GM21447 (cell line): ENCODE results near the gene SRP14.
"Not testable (repeated sequence)": the region's sequence is repeated elsewhere in the genome, so short reads cannot be mapped to it uniquely, and the experiment has no call there.

Experiments
- ATAC-seq: cut with Tn5 transposase; IDR thresholded peaks from one replicate; pipeline ENCODE4 v1.9.1; 2021; ENCODE audit not compliant: unreplicated experiment

Gene SRP14

GRCh38 chr15:40051616-40052415 lies 12.8 kb upstream of the SRP14 start:
- no peak for ATAC-seq

GRCh38 chr15:40050788-40051470 lies 11.9 kb upstream of the SRP14 start:
- no peak for ATAC-seq

GRCh38 chr15:40048926-40049475 lies 10.0 kb upstream of the SRP14 start:
- no peak for ATAC-seq

- no peak for ATAC-seq
Observed at GRCh38 chr15:40048211-40048792, 9.3 kb upstream of the SRP14 start.

- ATAC-seq = peak; percentile 51
Observed at GRCh38 chr15:40047415-40048210, 8.6 kb upstream of the SRP14 start.

- ATAC-seq = peak; percentile 3
Observed at GRCh38 chr15:40046721-40047414, 7.9 kb upstream of the SRP14 start.

GRCh38 chr15:40045572-40046217 lies 6.7 kb upstream of the SRP14 start:
- no peak for ATAC-seq

GRCh38 chr15:40044717-40045571 lies 6.0 kb upstream of the SRP14 start:
- peak; percentile 61 for ATAC-seq

GRCh38 chr15:40043927-40044716 lies 5.1 kb upstream of the SRP14 start:
- no peak for ATAC-seq

GRCh38 chr15:40042791-40043320 lies 3.9 kb upstream of the SRP14 start:
- no peak for ATAC-seq

GRCh38 chr15:40040770-40041169 lies 1.8 kb upstream of the SRP14 start:
- ATAC-seq = no peak

GRCh38 chr15:40040293-40040635 lies 1.3 kb upstream of the SRP14 start:
- no peak for ATAC-seq

- ATAC-seq = no peak
Observed at GRCh38 chr15:40038275-40038637, 725 bp downstream of the SRP14 start.

- no peak for ATAC-seq
Observed at GRCh38 chr15:40037721-40038120, 1.3 kb downstream of the SRP14 start.

- ATAC-seq = not testable (repeated sequence)
Observed at GRCh38 chr15:40035182-40035581, 3.8 kb downstream of the SRP14 start.

GRCh38 chr15:40034186-40034946 lies 4.6 kb downstream of the SRP14 start:
- no peak for ATAC-seq

GRCh38 chr15:40032125-40032839 lies 6.7 kb downstream of the SRP14 start:
- no peak for ATAC-seq
